Right cardiac atrium (tissue), 5 donors: ENCODE measurements around the gene ADCYAP1R1. TPM values are rescaled to one million over a fixed set of nuclear protein-coding genes. Genes with fewer than 3 reads are reported as not detected.

Experiments
- ATAC-seq, 2 donors: fragments of 200-7000 bp; cut with Tn5 transposase; one replicate each; pipeline versions ENCODE4 v1.8.0 to v1.9.1; 2020; ENCODE audit warnings: moderate library complexity in 2 of 2, mild to moderate bottlenecking in 1 of 2
- DNase-seq, 3 donors: peaks; one replicate each; pipeline ENCODE4 v3.0.0-alpha.2; 2020
- H3K27ac ChIP-seq: one replicate; pipeline ENCODE4 v1.5.1; 2013; ENCODE audit warnings: mild to moderate bottlenecking, low read length, control low read depth, moderate library complexity
- H3K27me3 ChIP-seq: one replicate; pipeline ENCODE4 v1.6.1; 2013; ENCODE audit not compliant: control insufficient read depth, insufficient read depth
- H3K4me1 ChIP-seq: one replicate; pipeline ENCODE4 v1.6.1; 2013; ENCODE audit warnings: low read length; ENCODE audit not compliant: control insufficient read depth, insufficient read depth
- H3K4me3 ChIP-seq: one replicate; pipeline ENCODE4 v1.5.1; 2013; ENCODE audit warnings: low read length, control low read depth
- H3K9me3 ChIP-seq: one replicate; pipeline ENCODE4 v1.6.1; 2013; ENCODE audit warnings: low read length; ENCODE audit not compliant: control insufficient read depth
- WGBS: extraction: QIAGEN DNeasy Blood & Tissue Kit; methylation state at CpG from one replicate; pipeline ENCODE4 v1.1.7; 2013; 5-methylcytosine and 5-hydroxymethylcytosine counted together
- intact Hi-C, 4 donors: fragments of 100-400 bp; cut with DNase I; formaldehyde crosslinking; loops; one replicate each; pipeline versions ENCODE4 v1.11.0 to v1.14.0; 2022 to 2023
- polyA plus RNA-seq: library from polyadenylated mRNA; stranded (reverse); fragments of 200-250 nt; gene quantifications from one replicate; pipeline ENCODE4 v1.2.3, GENCODE V29; 2013
- total RNA-seq, 4 donors: library from RNA; stranded (reverse); fragmentation: NEBNext Ultra II Directional; extraction: Animal tissue kit (Norgen Biotek cat#: 25700); gene quantifications; one replicate each; pipeline ENCODE4 v1.2.1, GENCODE V29; 2021
- donor health status: healthy with polysubstance abuse.
- donor health status: DM: no; HTN: yes; CAD: no.
- donor health status: DM: no; HTN: no; CAD: no.
- donor health status: DM: no; HTN: yes; CAD: no; lungs with severe emphysema.
- donor health status: DM: yes; HTN: yes; CAD: no.

Gene ADCYAP1R1
- total and polyA plus RNA-seq, 5 donors = 0.84 to 3.4 (median 1.7) TPM

DNA sequence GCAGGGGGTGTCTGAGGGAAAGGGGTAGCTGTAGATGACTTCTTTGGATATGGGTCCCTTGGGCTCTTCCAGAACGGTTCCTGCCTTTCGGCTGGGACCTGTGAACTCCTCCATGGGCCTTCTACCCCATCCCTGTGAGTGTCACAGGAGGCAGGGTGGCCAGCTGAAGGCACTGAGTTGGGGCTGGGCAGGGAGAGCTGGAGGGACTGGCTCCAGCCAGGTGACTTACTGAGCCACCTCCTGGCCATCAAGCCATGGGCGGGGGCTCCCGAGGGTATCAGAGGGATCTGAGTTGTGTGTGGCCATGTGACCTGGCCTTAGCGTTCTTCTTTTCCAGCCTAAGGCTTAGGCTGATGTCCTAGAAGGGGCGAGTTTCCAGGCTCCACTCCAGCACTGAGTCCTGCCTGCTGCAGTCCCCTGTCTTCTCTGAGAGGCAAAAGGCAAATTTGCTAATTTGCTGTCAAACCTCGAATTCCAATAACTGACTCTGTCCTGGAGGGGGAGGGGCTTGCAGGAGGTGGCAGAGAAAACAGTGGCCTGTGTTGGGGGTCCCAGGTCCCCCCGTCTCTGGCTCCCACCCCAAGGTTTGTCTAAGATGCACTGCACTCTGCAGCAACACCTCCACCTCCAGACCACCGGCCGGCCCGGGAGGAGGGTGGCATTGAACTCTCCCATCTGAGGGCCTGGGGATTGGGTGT lies 27.2 kb downstream of the ADCYAP1R1 start:
- Histone ChIP-seq H3K9me3 (no peaks in the 10 kb centered on the region), H3K27me3 (no peaks in the 10 kb centered on the region), H3K4me3 (no peak overlapping the region), H3K4me1 (peaks cover 7% of the 10 kb centered on the region), H3K27ac (no peak overlapping the region)
- DNase-seq (peak in 1 of 3 donors; percentile 44), ATAC-seq (no peak)
- intact Hi-C loops = no loop called here
- WGBS = 73% methylated on average over 11 of the region's 11 CpGs

DNA sequence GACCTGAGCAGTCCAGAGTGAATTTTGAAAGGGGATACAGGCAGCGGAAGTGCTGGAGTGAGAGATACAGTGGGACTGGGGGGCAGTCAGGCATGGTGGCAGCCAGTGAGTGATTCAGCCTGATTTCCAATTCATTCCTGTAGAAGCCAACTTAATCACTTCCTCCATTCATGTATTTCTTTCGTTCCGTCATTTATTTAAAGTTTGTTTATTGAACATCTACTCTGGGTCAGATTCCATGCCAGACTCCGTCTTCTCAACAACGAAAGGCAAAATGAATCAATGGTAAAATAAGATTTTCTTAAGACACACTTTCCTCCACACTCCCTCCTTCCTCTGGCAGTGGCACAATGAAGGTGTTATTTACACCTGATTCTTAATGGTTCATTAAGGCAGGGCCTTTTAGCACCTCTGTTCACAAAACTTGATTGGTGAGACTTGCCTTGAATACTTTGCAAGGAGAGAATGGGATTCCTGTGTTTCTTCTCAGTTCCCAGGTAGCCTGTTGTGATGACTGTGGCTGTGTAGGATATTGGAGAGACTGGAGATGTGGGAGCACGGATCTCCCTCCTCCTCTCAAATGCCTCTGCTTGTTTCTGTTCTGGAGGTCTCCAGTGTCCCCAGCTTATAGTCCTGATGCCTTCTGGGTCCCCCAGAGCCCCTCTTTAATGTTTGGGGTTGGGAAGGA lies 27.9 kb downstream of the ADCYAP1R1 start:
- no peak overlapping the region for H3K27ac ChIP-seq
- H3K9me3 ChIP-seq = no peaks in the 10 kb centered on the region
- no peak overlapping the region for H3K4me3 ChIP-seq
- H3K4me1 ChIP-seq = peaks cover 7% of the 10 kb centered on the region
- intact Hi-C loops = no loop called here
- ATAC-seq (no peak), DNase-seq (no peak)
- H3K27me3 ChIP-seq = no peaks in the 10 kb centered on the region
- 84% methylated on average over 6 of the region's 6 CpGs for WGBS

- H3K27ac ChIP-seq = no peak overlapping the region
- DNase-seq (no peak), ATAC-seq (no peak)
- 65% methylated on average over 6 of the region's 6 CpGs for WGBS
- intact Hi-C loops = no loop called here
- no peaks in the 10 kb centered on the region for H3K27me3 ChIP-seq
- H3K9me3 ChIP-seq = no peaks in the 10 kb centered on the region
- peaks cover 7% of the 10 kb centered on the region for H3K4me1 ChIP-seq
- no peak overlapping the region for H3K4me3 ChIP-seq
Observed at GRCh38 chr7:31080763-31081162, 28.7 kb downstream of the ADCYAP1R1 start.

- Histone ChIP-seq H3K4me1 (peaks cover 7% of the 10 kb centered on the region), H3K27me3 (no peaks in the 10 kb centered on the region), H3K27ac (no peak overlapping the region), H3K9me3 (no peaks in the 10 kb centered on the region), H3K4me3 (no peak overlapping the region)
- ATAC-seq (no peak), DNase-seq (no peak)
- 60% methylated on average over 12 of the region's 12 CpGs for WGBS
- intact Hi-C loops = no loop called here
Observed at GRCh38 chr7:31082017-31082416, 29.9 kb downstream of the ADCYAP1R1 start.

- ATAC-seq (peak in 1 of 2 donors; percentile 26), DNase-seq (no peak)
- Histone ChIP-seq H3K27ac (no peak overlapping the region), H3K27me3 (no peaks in the 10 kb centered on the region), H3K4me1 (peaks cover 7% of the 10 kb centered on the region), H3K9me3 (no peaks in the 10 kb centered on the region), H3K4me3 (no peak overlapping the region)
- intact Hi-C loops = no loop called here
- 37% methylated on average over 4 of the region's 4 CpGs for WGBS
Observed at GRCh38 chr7:31082447-31082846, 30.3 kb downstream of the ADCYAP1R1 start.

DNA sequence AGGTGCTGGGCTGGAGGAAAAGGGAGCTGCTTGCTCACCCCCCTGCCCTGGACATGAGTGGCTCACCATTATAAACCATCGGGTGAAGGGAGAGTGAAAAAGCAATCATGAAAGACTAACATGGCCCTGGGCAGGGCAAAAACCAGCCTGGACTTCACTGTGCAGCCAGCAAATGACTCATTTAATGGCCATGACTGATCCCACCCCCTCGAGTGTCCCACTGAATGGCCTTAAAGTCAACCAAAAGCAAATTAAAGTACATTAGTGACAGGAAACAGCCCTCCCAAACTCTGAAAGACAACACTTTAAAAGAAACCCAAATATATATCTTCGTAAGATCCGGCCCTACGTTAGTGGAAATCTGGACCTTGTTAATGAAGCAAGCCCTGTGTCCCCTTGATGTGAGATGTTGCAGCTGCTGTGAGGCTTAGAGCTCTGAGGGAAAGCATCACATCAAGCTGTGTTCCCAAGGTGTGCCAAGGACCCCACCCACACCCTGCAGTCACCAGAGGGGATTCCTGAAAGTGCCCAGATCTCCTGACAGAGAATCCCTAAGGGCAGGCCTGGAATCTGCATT lies 31.2 kb downstream of the ADCYAP1R1 start:
- Histone ChIP-seq H3K4me3 (no peak overlapping the region), H3K9me3 (no peaks in the 10 kb centered on the region), H3K4me1 (peaks cover 7% of the 10 kb centered on the region), H3K27me3 (no peaks in the 10 kb centered on the region), H3K27ac (no peak overlapping the region)
- ATAC-seq (no peak), DNase-seq (no peak)
- WGBS = 66% methylated on average over 5 of the region's 5 CpGs
- intact Hi-C loops = no loop called here

DNA sequence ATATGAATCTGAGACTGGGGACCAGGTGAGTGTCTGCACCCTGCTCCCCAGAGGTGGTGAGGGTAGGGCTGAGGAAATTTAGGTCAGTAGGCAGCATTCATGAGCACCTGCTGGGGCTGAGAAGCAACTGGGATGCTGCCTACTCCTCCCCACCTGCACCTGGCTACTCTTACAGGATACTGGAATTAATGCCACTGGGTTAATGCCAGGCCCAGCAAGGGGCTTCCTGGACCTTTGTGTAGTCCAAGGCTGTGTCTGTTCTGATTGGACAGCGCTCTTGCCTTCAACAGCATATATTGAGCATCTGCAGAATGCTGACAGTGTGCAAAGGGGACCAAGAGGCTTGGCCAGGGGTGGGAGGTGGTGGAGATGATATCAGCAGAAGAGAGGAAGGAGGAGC lies 32.1 kb downstream of the ADCYAP1R1 start:
- no peaks in the 10 kb centered on the region for H3K27me3 ChIP-seq
- no peaks in the 10 kb centered on the region for H3K9me3 ChIP-seq
- intact Hi-C loops = no loop called here
- ATAC-seq = no peak
- peaks cover 7% of the 10 kb centered on the region for H3K4me1 ChIP-seq
- H3K4me3 ChIP-seq = no peak overlapping the region
- no peak overlapping the region for H3K27ac ChIP-seq
- DNase-seq = no peak
- WGBS = 91% methylated on average over 1 of the region's 1 CpG

DNA sequence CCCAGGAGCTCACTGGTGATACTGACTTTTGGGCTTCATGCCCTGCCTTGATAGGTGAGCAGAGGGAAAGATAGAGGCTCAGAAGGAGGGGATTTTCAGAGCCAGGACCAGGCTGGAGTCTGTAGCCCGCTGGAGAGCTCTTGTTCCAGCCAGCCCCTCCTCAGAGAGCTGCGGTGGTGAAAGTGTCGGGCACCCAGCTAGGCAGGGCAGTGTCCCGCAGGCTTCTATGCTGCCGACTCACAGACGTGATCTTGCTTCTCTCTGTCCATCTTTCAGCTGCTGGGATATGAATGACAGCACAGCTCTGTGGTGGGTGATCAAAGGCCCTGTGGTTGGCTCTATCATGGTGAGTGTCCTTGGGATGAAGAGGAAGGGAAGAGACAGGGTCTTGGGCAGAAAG lies 35.2 kb downstream of the ADCYAP1R1 start:
- no peak for ATAC-seq
- Histone ChIP-seq H3K27me3 (no peaks in the 10 kb centered on the region), H3K4me1 (peaks cover 7% of the 10 kb centered on the region), H3K9me3 (no peaks in the 10 kb centered on the region), H3K4me3 (no peak overlapping the region), H3K27ac (no peak overlapping the region)
- no peak for DNase-seq
- WGBS = 82% methylated on average over 6 of the region's 6 CpGs
- intact Hi-C loops = no loop called here

DNA sequence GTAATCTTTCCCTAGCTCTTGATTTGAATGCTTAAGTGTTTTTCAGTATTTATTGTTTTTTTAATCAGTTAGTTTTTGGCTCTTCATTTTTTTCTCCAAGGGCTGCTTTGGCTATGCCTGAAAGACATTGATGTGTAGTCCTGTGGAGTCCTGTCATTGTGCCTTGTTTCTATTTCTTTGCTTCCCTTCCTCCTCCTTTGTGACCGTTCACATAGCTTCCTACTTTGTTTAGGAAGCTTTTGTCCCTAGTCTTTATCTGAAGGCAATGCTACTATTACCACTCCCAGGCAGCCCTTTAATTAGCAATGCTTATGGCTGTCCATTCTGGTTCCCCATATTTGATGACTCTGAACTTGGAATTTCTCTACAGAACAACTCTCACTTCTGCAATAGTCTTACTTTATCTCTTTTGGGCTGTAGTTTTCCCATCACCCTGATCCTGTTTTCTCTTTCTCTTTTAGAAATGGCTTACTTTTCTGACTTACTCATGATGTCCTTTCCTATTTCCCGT lies 39.9 kb downstream of the ADCYAP1R1 start:
- no peak overlapping the region for H3K27ac ChIP-seq
- no peak for ATAC-seq
- no peaks in the 10 kb centered on the region for H3K4me1 ChIP-seq
- H3K27me3 ChIP-seq = no peaks in the 10 kb centered on the region
- 64% methylated on average over 2 of the region's 2 CpGs for WGBS
- intact Hi-C loops = no loop called here
- H3K9me3 ChIP-seq = no peaks in the 10 kb centered on the region
- no peak overlapping the region for H3K4me3 ChIP-seq
- no peak for DNase-seq

DNA sequence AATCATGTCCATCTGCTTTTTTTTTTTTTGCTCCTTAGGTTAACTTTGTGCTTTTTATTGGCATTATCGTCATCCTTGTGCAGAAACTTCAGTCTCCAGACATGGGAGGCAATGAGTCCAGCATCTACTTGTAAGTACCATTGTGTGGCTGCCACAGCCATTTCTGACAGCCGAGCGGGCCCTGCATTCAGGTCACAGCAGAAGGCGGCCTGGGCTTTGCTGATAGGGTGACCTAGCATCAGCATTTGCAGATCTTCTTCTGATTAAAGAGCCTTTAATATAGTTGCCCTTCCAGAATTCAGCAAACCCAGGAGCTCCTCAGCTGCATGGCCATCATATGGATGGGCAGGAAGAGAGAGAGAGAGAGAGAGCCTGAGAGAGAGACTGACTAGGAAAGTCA lies 40.5 kb downstream of the ADCYAP1R1 start:
- WGBS = 94% methylated on average over 4 of the region's 4 CpGs
- no peak overlapping the region for H3K4me3 ChIP-seq
- intact Hi-C loops = no loop called here
- H3K27me3 ChIP-seq = no peaks in the 10 kb centered on the region
- ATAC-seq (no peak), DNase-seq (no peak)
- H3K27ac ChIP-seq = no peak overlapping the region
- H3K9me3 ChIP-seq = no peaks in the 10 kb centered on the region
- H3K4me1 ChIP-seq = no peaks in the 10 kb centered on the region

DNA sequence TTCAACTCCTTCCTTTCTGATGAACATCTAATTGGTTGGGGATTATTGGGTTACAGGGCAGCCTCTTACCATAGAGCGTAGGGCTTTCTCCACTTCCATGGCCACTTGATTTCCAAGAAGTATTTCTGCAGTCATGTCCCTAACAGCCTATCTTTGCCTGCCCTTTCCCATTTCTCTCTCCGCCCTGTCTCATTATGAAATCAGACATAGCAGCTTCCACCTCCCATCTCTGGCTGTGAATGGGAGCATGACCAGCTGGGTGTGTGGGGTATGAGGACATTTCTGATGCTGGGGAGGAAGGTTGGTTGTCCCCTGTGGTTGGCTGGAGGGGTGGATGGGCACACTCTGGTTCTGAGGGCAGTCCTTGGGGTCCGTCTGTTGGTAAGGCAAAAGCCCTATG lies 41.2 kb downstream of the ADCYAP1R1 start:
- H3K27me3 ChIP-seq = no peaks in the 10 kb centered on the region
- 95% methylated on average over 3 of the region's 3 CpGs for WGBS

More for the DNA sequence above, 41.2 kb downstream of the ADCYAP1R1 start:
- H3K27ac ChIP-seq = no peak overlapping the region
- no peaks in the 10 kb centered on the region for H3K9me3 ChIP-seq
- no peak for ATAC-seq
- H3K4me3 ChIP-seq = no peak overlapping the region
- intact Hi-C loops = no loop called here
- no peaks in the 10 kb centered on the region for H3K4me1 ChIP-seq
- no peak for DNase-seq
